NCI-H1930 (cell line): ENCODE results near the gene CLSTN2.
"Not testable (repeated sequence)": the region's sequence is repeated elsewhere in the genome, so short reads cannot be mapped to it uniquely, and the experiment has no call there.

Experiments
- DNase-seq, 2 experiments: peaks; one replicate each; lab custom pipeline; 2025; lab: John Stamatoyannopoulos, UW

The CLSTN2 gene

DNA sequence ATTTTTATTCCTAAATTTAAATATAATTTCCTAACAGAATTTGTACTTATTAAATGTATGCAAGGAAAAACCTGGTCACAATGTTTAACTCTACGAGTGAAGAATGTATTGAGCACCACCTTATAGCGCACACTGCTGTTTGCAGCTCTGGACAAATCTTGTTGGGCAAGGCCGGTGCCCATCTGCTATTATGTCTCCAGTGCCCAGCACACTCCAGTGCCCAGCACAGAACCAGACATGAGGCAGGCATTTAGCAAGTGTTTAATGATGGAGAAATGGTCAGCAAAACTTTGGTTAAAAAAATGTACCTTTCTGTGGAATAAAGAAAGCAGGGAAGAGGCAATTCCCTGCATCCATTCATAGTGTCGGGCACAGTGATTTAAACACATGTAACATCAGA is 488.2 kb downstream of the CLSTN2 start:
- DNase-seq, result no peak

GRCh38 chr3:140423574-140423973 is 488.6 kb downstream of the CLSTN2 start:
- DNase-seq, result not testable (repeated sequence)

DNA sequence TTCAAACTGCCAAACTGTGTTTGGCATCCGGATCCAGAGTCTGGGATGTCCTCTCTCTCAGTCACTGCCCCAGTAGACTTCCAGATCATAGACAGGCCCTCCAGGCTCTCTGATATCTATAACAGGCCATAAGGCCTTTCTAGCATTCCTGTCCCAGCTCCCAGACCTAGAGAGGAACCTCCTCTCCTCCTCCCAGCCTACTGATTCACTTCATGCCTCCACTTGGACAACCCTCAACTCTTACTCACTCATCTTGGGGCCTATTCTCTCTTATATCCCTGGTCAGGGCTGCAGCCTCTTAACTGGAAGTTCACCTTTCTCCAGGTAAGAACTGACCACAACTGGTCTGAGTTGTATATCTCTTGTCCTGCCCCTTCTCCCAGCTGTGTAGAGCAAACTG is 489.2 kb downstream of the CLSTN2 start:
- DNase-seq, result no peak

GRCh38 chr3:140424726-140425125 is 489.7 kb downstream of the CLSTN2 start:
- DNase-seq, result no peak

- DNase-seq, result no peak
Measured at GRCh38 chr3:140427786-140428185, 492.8 kb downstream of the CLSTN2 start.

- DNase-seq, result no peak
Measured at GRCh38 chr3:140428380-140428779, 493.4 kb downstream of the CLSTN2 start.

DNA sequence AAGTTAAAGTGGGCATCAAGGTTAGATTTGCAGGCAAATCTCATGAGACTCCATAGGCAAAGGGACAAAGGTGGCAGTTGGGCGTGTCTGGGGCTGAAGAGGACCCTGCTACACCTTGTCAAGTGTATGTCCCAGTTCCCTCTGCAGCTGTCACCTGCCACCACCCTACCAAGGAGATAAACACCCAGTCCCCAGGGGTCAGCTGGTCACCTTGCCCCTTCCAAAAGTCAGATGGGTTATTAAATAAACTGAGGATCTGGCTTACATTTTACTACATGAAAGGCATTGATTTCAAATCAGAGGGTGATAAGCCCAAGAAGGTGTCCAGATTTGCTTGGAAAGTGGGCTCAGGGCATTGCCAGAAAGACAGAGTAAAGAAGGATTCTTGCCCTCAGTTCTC is 494.8 kb downstream of the CLSTN2 start:
- no peak for DNase-seq

- DNase-seq, result no peak
Measured at GRCh38 chr3:140430494-140430893, 495.5 kb downstream of the CLSTN2 start.

DNA sequence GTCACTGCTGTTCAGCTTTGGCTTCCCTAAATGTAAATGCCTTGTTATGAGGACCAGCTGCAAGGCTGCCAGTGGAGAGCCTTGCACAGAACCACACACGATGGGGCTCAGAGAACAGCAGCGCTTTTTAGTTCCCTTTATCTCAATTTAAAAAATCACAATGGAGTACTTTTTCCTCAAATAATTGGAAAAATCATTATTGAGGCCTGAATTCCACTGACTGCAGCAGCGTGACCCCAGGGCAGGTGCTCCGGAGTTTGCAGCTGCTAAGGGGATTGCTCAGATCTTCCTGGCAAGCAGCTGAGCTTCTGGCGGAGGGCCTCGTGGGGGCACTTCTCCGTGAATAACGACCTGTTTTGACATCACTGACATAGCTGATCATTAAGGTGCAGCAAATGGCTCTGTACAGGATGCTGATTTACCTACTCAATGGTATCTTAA is 497.3 kb downstream of the CLSTN2 start:
- no peak for DNase-seq

DNA sequence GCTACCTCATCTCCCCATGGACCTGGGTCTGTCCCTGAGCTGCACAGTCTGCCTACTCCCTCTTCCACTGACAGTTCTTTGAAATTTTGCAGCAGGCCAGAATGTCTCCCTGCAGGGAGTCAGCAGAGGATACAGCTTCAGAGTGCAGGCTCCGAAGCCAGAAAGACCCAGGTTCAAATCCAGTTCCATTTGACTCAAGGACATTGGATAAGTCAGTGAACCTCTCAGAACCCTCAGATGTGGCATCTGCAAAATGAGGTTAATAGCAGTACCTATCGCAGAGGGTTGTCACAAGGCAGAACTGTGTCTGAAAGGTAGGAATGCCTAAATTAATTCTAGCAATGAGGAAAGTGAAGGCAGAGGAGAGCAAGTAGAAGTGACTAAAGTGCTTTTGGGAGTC is 498.4 kb downstream of the CLSTN2 start:
- no peak for DNase-seq

DNA sequence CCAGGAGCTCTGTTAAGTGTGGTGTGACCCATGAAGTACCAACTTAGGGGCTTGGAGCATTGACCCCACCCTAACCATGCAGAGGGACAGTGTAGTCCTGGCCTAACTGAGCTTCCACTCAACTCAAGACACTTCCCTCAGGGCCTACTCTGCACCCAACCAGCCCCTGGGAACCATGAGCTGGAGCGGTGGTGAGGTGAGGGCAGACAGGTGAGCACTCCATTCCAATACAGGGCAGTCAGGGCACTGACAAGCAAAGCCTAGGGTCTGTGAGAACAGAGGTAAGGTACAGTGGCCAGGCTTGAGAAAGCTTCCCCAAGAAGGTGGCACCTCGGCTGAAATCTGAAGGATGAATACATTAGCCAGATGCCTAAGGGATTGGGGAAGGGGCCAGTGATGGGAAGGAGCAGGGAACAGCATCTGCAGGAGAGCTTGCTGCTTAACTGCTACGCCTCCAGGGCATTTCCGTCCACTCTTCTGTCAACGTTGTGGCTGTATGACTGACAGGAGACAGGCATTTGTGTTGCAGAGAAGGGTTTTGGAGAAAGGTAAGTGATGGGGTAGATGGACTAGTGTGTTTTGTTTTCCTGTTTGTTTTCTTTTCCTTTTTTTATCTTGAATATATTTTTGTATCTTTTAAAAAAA is 499.4 kb downstream of the CLSTN2 start:
- DNase-seq, result no peak

DNA sequence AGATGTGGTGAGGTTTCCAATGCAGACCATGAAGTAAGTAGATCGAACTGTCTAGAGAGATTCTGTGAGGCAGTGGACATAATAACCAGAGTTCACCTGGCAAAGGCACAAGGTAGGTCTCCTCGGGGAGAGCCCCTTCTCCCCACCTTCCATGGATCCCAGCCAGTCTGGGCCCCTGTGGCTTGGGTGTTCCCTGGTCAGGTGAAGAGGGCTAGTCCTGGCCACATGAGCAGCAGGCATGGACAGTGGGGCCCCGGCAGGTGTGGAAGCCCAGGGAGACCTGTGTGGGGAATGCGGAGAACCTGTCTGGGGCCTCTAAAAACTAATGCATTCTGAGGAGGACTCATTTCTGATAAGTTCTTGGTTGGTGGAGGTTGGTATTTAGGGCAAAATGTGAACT is 501.4 kb downstream of the CLSTN2 start:
- no peak for DNase-seq

- no peak for DNase-seq
Measured at GRCh38 chr3:140438736-140439470, 503.9 kb downstream of the CLSTN2 start.

DNA sequence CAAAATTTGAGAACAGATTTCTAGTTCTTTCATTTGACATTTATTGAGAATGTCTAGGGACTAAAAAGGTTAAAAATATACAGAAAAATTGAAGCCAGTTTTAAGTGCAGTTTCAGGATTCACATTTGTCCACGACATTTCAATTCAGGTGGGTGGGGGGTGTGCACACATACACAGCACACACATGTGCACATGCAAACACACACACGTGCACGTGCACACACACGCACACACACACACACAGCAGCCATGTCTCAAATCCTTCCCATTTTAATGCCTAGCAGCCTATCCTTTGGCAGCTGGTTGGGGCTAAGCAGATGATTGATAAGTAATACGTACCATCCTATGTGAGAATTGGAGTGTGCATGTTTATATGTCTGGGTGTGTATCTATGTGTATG is 504.5 kb downstream of the CLSTN2 start:
- DNase-seq, result no peak

- no peak for DNase-seq
Measured at GRCh38 chr3:140440446-140440845, 505.5 kb downstream of the CLSTN2 start.

DNA sequence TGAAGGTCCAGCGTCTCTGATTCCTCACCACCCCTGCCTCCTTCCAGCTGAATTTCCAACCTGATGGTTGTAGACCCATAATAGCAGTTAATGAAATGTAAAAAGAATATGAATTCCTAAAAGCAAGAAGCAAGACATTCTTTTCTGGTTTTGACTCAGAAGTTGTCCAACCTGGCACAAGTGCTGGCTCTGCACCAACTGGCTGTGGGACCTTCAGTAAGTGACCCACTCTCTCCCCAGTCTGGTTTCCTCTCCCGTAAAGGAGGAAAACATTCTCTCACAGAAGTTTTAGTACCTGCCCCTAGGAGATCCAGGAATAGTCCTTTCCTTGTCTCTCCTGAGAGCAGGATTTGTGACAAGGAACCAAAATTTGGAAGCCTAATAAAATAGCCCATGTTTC is 506.0 kb downstream of the CLSTN2 start:
- DNase-seq, result no peak

GRCh38 chr3:140442621-140443020 is 507.6 kb downstream of the CLSTN2 start:
- no peak for DNase-seq

GRCh38 chr3:140443073-140443472 is 508.1 kb downstream of the CLSTN2 start:
- no peak for DNase-seq

DNA sequence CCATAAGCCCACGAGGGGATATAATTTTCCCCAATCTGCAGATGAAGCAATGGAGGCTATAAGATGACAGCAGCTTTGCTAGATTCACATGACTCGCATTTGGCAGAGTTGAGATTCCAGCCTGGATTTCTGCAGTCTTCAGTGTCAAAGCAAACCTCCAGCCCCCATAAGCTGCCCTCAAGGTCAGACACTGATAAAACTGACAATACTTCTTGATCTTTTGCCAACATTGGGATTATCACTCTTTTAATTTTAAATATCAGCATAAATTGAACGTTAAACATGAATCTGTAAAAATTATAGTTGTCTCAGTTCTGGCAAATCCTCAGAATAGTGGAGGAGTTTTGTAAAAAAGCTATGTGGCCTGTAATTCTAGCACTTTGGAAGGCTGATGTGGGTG is 508.8 kb downstream of the CLSTN2 start:
- no peak for DNase-seq

GRCh38 chr3:140446734-140447133 is 511.7 kb downstream of the CLSTN2 start:
- no peak for DNase-seq

DNA sequence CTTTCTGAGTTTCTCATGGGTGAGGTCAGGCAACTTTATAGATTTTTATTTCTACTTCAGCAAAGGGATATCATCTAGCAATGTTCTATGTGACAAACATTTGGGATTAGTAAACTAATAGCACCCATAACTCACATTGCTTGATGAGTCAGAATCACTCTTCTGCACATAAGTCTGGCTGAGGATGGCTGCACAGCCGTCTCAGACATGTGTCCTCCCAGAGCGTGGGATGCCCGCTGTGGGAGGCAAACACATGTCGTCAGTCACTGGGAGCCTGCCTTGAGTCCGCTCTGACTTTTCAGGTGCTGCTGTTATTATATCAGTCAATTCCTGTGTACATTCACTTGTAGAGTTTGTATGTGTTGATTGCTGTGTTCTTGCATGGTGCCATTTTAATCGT is 512.2 kb downstream of the CLSTN2 start:
- DNase-seq, result no peak

GRCh38 chr3:140448001-140448400 is 513.0 kb downstream of the CLSTN2 start:
- no peak for DNase-seq

DNA sequence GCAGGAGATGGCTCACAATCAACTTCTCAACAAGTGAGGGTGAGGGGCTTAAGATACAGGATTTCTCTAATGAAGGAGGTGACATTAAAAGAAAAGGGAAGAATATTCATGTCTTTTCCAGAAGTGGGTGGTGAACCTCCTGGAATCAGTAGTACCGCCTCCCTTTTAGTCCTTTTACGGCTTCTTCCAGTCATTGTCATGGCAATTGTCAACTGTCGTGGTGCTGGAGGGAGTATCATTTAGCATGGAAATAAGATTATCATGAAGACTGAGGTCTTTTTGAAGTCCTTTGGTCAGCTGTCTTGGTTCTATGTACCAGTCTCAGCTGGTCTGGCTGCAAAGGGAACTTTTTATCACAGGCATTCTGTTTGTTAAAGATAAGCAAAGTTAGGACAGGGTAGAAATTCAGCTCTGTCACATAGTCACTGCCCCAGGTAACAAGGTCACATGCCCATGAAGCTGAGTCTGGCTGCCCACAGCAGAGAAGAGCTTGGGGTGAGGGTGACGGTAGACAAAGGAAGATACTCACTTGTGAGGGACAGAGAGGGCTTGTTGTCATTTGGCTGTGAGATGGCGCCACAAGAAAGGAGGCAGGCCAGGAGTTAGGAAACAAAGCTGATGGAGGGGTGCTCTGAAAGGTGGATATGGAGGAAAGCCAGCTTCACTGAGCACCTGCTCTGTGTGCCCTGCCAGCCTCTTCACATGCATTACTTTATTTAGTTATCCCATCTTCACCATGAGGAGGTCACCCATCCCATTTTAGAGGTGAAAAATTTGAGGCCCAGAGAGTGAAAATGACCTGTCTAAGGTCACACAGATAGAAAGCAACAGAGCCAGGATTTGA is 514.6 kb downstream of the CLSTN2 start:
- no peak for DNase-seq
